A549 treated with DMSO at 1 μM for 4 hours (cell line): Measurements from ENCODE around the gene IL17F. TPM values are rescaled to one million over a fixed set of nuclear protein-coding genes. Genes with fewer than 3 reads are reported as not detected.

Experiments used
- total RNA-seq: library from RNA; stranded (reverse); fragments of 200-300 nt; extraction: Qiagen RNA extraction; gene quantifications from 5 replicates; pipeline ENCODE4 v1.2.3, GENCODE V29; 2022; ENCODE audit warnings: low read depth

IL17F gene
- not detected in 5 replicates for total RNA-seq

GRCh38 chr6:52244400-52244799, at the start of gene IL17F:
IL17F (minus strand) TSS chr6:52244500; CDS start chr6:52244429, 71 bp downstream.

GRCh38 chr6:52284460-52285176, 40.3 kb upstream of the IL17F start, which contains the start of gene MCM3:
MCM3 (minus strand) TSS chr6:52284742; CDS start chr6:52284674, 68 bp downstream.

Other genes with a start within 250 kb of the IL17F start
- gene PKHD1, start 156.9 kb downstream of the IL17F start, total RNA-seq, result not detected in 5 replicates
- gene IL17A, start 58.1 kb downstream of the IL17F start, total RNA-seq, result not detected in 5 replicates
- gene MCM3, start 40.2 kb upstream of the IL17F start, total RNA-seq, result 78.2 to 89.6 TPM (median 85.7 TPM) in 5 replicates
- gene PAQR8, start 117.7 kb upstream of the IL17F start, total RNA-seq, result 0.63 to 1.0 TPM (median 0.92 TPM) in 5 replicates
- 10.7 to 15.5 TPM (median 13.0 TPM) in 5 replicates for gene EFHC1, start 175.8 kb upstream of the IL17F start, total RNA-seq